AG04449 (cell line): ENCODE data around the gene HPF1.
A peak's percentile ranks its signal among the peaks of the same experiment; 100 is the strongest.
"Not testable (repeated sequence)": the region's sequence is repeated elsewhere in the genome, so short reads cannot be mapped to it uniquely, and the experiment has no call there.

Experiments
- CTCF ChIA-PET: fragments of 350-600 bp; formaldehyde crosslinking; extraction: SDS; loops from one replicate; lab custom pipeline; 2021; ENCODE audit warnings: antibody characterized with exemption; lab: Yijun Ruan, JAX
- POLR2A ChIA-PET: fragments of 400-600, 350-600 bp; formaldehyde crosslinking; extraction: SDS; loops from one replicate; lab custom pipeline; 2020; ENCODE audit warnings: antibody characterized with exemption, inconsistent platforms; lab: Yijun Ruan, JAX
- DNase-seq: peaks from one replicate; pipeline ENCODE4 v3.0.0-alpha.2; 2010; ENCODE audit warnings: low read depth, low spot score
- H3K4me3 ChIP-seq: 2 replicates; pipeline ENCODE4 v1.5.1; 2011; ENCODE audit warnings: low read depth, mild to moderate bottlenecking, control low read depth, low read length
- CTCF ChIP-seq: IDR thresholded peaks from one replicate; pipeline ENCODE4 v1.5.1; 2011; ENCODE audit warnings: mild to moderate bottlenecking, moderate library complexity, low read length, control low read depth, inconsistent platforms; ENCODE audit not compliant: insufficient read depth; ENCODE audit errors: missing control alignments

HPF1 gene

GRCh38 chr4:169756971-169757574, 671 bp downstream of the HPF1 start:
- peak overlapping the region; percentile 90 for H3K4me3 ChIP-seq
- POLR2A ChIA-PET: interaction anchor here (1.2 kb wide), 1 partner anchor 12 kb away, joined by 3 read pairs; no protein-coding TSS in a partner anchor
- DNase-seq: no peak
- no peak for TF ChIP-seq CTCF
- CTCF ChIA-PET: interaction anchor here (1.0 to 1.5 kb wide), 3 partner anchors 138 to 291 kb away, joined by 3 to 6 read pairs (median 4); partner anchors contain the start of gene NEK1

- TF ChIP-seq CTCF: no peak
- no peak overlapping the region for H3K4me3 ChIP-seq
- DNase-seq: peak; percentile 53
- ChIA-PET POLR2A (interaction anchor here (1.3 kb wide), 1 partner anchor 12 kb away, joined by 3 read pairs; the partner anchor contains the start of gene HPF1), CTCF (no interaction called here)
Observed at GRCh38 chr4:169745291-169745690, 12.5 kb downstream of the HPF1 start.

- H3K4me3 ChIP-seq: no peak overlapping the region
- CTCF ChIA-PET: interaction anchor here (0.7 kb wide), 1 partner anchor 15 kb away, joined by 4 read pairs; no protein-coding TSS in a partner anchor
- POLR2A ChIA-PET: interaction anchor here (1.3 kb wide), 1 partner anchor 13 kb away, joined by 3 read pairs; the partner anchor contains the start of gene HPF1
- TF ChIP-seq CTCF: no peak
- no peak for DNase-seq
Observed at GRCh38 chr4:169744601-169745000, 13.1 kb downstream of the HPF1 start.

DNA sequence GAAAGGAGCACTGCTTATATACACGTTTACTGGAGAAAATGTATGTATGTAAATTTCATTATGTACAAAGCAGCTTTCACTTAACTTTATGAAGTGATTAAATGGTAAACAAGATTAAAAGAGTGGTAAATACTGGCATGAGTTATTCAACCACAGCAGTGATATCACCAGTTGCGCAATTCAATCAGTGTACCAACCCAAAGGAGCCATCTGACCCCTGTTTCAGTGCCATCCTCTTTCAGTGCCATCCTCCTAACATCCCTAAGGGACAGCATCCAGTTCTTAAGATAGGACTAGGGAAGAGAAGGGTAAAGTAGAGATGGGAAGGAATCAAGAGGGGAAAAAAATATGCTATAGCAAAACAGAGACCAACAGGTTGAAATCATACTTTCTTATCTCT, 16.2 kb downstream of the HPF1 start:
- CTCF ChIA-PET: interaction anchor here (1.6 kb wide), 1 partner anchor 10 kb away, joined by 5 read pairs; no protein-coding TSS in a partner anchor

DNA sequence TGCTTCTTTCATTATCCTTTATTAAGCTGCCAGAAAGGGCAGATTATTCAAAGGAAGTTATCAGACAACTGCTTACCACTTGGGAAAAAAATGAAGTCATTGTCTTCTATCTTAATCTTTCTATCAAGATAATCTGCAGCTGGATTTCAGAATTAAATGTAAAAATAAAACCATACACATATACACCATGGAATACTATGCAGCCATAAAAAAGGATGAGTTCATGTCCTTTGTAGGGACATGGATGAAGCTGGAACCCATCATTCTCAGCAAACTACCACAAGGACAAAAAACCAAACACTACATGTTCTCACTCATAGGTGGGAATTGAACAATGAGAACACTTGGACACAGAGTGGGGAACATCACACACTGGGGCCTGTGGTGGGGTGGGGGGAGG, 19.1 kb downstream of the HPF1 start:
- POLR2A ChIA-PET, H3K4me3 ChIP-seq, DNase-seq: not testable (repeated sequence)
- CTCF ChIA-PET: interaction anchor here (0.8 kb wide), 1 partner anchor 125 kb away, joined by 3 read pairs; no protein-coding TSS in a partner anchor

More for the DNA sequence above, 16.2 kb downstream of the HPF1 start:
- TF ChIP-seq CTCF: no peak
- no peak for DNase-seq
- POLR2A ChIA-PET: no interaction called here
- H3K4me3 ChIP-seq: no peak overlapping the region

GRCh38 chr4:169730564-169730963, 27.2 kb downstream of the HPF1 start:
- TF ChIP-seq CTCF: no peak
- no peak overlapping the region for H3K4me3 ChIP-seq
- ChIA-PET CTCF (interaction anchor here (1.8 kb wide), 1 partner anchor 10 kb away, joined by 5 read pairs; no protein-coding TSS in a partner anchor), POLR2A (no interaction called here)
- DNase-seq: no peak

GRCh38 chr4:169727616-169728015, 30.1 kb downstream of the HPF1 start:
- ChIA-PET POLR2A (no interaction called here), CTCF (interaction anchor here (1.4 to 1.6 kb wide), 4 partner anchors 11 to 320 kb away, joined by 3 to 7 read pairs (median 5); partner anchors contain the start of genes CLCN3 and NEK1)
- H3K4me3 ChIP-seq: no peak overlapping the region
- TF ChIP-seq CTCF: no peak
- no peak for DNase-seq
